ENCODE results near the gene CST7.
"Not testable (repeated sequence)": the region's sequence is repeated elsewhere in the genome, so short reads cannot be mapped to it uniquely, and the experiment has no call there.

Gene CST7, protein sequence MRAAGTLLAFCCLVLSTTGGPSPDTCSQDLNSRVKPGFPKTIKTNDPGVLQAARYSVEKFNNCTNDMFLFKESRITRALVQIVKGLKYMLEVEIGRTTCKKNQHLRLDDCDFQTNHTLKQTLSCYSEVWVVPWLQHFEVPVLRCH

DNA sequence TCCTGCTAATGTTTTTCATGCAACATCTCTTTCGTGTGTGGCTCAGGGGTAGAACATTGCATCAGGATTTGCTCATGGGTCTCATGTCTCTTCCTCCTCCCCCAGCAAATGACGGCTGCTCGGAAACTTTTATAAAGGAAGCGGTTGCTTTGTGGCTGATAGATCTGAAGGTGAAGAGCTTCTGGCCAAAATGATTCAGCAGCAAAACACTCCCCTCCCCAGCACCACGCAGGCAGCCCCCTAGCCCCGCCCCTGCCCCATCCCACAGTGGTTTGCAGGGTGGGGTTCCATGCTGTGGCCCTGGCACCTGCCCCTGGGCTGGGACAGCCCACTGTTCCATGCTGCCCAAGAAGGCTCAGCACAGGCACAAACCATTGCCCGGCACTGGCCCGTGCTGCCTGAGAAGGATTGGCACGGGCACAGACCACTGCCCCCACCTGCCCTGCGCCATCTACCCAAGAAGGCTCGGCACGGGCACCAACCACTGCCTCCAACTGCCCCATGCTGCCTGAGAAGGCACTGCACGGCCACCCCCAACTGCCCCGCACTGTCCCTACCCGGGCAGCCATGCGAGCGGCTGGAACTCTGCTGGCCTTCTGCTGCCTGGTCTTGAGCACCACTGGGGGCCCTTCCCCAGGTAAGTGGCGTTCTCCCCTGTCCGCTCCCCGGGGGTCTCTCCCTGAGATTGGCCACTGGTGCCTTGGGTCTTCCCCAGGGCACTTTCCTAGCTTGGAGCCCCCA, at the start of gene CST7:
TSS of gene CST7 (plus strand) at position 331 of the 741 bp plus-strand sequence. CDS start at position 568, 237 bp downstream.
- DNase-seq, result peak in 2 of 51 donors; percentile 12 to 56

DNA sequence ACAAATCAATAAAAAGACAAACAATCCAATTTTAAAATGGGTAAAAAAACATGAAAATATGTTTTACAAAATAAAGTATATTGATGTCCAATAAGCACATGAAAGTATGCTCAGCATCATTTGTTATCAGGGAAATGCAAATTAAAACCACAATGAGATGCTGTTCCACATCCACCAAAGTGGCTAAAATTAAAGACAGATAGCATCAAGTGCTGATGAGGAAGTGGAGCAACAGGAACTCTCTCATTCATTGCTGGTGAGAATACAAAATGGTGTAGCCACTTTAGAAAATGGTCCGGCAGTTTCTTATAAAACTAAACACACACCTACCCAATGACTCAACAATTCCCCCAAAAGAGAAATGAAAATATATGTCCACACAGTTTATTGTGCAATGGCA, 42.3 kb upstream of the CST7 start:
- no peak for DNase-seq

DNA sequence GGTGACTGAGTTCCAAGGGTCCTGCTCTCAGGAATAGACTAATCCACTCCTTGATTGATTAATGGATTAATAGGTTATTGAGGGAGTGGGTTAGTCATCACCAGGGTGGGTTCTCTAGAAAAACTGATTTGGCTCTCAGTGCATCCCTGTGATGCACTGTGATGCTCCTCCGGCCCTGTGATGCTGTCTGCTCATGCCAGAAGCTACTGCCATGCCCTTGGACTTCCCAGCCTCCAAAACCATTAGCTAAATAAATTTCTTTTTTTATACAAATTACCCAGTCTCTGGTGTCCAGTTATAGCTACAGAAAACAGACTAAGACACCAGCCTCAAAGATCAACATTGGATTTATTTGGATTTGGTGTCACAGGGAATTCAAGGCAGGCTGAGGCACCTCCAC, 40.4 kb upstream of the CST7 start:
- no peak for DNase-seq

DNA sequence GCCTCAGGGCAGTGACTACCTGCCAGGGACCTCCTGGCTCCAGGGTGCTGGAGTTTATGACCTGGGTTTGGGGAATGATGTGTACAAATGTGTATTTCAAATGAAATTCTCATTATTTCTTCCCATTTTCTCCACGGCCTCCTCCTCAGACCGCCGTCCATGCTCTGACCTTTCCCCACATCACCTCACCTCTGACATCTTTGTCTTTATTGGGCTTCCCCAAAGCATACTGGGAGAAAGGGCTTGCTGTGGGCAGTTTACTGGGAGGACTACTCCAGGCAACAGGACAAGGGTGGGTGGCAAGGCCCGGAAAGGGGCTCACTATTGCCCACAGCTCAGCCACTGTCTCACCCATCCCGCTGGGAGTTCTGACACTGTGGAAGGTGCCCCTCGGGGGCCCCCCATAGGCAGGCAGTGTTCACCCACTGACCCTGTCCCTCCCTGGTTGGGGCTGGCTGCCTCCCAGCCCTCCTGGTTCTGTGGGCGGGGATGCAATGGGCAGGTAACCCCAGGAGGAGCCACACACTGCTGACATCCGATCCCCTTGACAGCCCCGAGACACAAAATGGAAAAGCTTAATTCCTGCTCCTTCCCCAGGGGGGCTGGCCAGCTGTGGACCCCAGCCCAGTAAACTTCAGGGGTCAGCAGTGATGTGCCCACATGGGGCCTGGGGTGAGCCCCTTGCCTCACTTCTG, 39.8 kb upstream of the CST7 start:
- no peak for DNase-seq

DNA sequence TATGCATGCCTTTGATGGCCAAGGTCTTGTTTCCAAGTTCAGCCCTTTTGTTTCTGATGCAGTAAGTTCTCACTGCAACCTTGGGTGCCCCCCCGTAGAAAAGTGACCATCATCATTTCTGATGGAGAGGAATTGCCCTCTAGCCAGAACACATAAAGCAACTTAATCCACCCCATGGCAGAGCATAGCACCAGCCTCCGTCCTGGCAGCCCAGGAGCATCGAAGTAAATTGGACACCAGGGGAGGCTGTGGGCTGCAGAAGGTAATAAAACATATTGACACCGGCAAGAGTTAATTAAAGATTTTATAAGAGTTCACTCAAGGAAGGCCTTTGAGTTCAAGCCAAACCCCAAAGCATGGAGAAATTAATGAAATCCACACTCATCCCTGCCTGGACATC, 39.2 kb upstream of the CST7 start:
- DNase-seq, result no peak

DNA sequence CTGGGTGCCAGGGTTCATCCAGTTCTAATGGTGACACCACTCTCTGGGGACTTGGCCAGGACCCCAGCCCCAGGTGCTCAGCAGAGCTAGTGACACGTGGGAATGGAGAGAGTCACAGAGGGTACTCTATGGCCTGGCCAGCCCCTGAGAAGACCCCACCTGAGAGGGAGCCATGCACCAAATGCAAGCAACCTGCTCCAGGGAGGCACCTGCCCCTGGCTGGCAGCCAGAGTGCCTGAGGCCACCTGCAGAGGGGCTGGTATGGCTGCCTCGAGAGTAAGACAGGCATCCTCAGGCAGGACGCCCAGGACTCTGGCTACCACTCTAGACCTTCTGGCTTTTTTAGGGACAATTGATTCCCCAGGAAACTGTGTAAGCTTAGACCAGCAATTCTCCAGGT, 38.6 kb upstream of the CST7 start:
- DNase-seq, result no peak

DNA sequence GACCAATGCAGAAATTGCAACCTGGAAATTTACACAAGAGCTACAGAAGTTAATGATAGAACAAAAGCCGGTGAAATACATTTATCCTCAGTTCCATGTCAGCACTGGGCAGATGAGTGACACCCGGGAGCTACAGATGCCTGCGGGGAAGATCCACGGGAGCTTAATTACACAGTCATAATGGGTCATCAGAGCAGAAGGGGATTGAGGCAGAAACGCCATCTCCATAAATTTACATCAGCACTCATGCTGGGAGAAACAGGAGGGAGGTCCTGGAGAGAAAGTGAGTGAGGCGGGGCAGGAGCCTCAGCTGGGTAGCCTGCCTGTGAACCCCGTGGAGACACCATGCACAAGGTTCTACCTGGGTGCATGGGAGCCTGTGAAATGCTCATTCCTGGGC, 37.6 kb upstream of the CST7 start:
- no peak for DNase-seq

DNA sequence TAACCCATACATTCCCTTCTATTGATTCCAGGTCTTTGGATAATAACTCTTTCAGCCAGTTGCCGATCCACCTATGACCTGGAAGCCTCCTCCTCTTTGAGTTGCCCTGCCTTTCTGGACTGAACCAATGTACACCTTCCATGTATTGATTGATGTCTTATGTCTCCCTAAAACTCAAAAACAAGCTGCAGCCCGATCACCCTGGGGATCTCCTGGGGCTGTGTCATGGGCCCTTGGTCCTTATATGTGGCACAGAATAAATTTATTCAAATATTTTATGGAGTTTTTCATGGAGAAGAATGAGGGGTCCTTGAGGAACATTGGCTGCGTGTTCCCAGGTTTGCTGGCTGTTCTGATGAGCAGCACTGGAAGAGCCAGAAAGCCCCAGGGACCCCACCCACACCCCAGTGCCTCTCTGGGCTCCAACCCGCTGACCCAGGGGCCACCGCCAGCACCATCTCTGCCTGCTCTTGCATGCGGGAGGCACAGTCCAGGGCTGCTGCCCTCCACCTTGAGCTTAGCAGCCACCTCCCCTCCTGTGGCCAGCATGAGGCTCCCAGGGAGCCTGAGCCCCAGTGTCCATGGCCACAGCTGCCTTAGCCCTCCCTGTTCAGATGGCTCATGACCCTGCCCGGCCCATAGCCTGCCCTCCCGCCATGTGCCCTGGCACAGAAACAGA, 36.5 kb upstream of the CST7 start:
- no peak for DNase-seq

DNA sequence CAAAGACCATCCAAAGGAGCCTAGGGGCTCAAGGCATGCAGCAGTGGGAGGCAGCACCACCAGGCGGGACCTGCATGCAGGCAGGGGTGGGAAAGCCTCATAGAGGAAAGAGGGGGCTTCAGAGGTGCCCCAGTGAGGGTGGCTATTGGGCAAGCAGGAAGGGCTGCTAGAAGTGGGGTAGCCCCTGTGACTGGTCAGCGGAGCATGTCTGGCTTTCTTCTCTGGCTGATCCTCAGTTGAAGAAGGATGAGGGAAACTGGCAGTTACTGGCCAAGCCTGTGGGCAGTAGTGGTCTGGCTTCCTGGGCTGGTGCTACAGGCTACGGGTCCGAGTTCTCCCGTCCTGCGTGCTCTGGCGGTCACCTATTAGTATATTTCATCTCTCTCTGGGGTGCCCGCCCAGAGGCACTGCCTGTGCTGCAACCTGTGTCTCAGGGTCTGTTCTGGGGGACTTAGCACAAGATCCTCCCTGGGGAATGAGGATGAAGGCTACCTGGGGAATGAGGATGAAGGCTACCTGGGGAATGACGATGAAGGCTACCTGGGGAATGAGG, 35.9 kb upstream of the CST7 start:
- no peak for DNase-seq

DNA sequence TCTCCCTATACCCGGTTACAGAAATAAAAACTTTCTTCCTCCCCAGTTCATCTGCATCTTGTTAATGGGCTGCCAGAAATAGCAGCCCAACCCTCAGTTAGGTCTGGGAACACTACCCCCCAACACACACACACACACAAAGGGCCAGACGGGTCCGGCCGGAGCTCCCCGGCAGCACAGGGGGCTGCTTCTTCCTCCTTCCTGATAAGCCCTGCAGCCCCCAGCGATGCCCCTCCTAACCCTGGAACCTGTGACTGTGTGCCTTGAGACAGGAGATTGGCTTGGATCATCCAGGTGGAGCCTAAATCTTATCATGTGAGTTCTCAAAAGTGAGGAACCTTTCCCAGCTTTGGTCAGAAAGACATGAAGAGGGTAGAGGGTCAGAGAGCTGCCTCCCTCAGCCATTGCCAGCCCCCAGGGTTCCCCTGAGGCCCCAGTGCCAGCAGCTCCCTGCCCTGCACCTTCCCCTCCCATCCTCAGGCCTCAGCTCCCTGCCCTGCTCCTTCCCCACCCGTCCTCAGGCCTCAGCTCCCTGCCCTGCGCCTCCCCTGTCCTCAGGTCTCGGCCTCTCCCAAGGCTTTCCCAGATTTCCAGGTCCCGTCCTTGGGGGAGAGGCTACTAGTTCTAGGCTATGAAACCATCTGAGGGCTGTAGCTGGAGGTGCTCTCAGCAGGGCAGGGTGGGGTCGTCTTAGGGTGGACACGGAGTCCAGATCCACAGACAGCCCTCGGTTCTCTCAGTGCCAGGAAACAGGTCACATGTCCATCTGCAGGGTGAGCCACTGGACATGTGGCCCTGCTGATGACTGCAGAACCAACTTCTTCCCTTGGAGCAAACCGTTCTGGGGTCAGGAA, 34.5 kb upstream of the CST7 start:
- DNase-seq, result no peak

DNA sequence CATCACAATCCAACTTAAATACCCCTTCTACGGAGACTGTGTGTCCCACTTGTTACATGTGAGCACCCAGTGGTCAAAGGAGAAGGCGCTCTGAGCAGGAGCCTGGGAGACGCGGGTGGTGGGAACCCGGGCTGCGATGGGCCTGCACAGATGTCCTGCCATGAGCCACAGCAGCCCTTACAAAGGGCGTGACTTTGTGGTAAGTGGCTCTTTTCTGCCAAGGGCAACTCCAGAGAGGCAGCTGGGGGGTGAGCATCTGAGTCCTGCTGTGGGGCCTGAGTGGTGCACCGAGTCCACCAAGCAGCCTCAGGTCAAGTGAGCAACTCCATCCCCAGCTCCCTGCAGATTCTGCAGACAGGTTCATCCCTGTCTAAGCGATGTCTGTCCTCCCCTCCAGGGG, 33.6 kb upstream of the CST7 start:
- no peak for DNase-seq

DNA sequence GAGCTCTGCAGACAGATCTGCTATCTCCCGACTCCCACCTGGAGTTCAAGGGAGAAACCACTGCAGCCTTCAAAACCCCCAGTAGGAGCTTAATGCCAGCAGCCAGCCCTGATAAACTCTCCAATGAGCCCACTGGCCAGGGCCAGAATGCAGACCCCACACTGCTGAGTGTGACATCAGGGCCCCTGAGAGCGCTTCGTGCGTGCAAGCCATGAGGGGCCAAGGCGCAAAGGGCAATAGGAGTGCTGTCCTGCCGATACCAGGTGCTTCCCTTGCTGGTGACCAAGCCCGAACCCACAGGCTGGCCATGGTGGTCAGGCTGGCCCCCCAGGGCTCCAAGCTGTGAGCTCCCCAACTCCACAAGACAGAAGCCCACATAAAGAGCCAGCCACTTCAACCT, 33.2 kb upstream of the CST7 start:
- DNase-seq, result no peak

DNA sequence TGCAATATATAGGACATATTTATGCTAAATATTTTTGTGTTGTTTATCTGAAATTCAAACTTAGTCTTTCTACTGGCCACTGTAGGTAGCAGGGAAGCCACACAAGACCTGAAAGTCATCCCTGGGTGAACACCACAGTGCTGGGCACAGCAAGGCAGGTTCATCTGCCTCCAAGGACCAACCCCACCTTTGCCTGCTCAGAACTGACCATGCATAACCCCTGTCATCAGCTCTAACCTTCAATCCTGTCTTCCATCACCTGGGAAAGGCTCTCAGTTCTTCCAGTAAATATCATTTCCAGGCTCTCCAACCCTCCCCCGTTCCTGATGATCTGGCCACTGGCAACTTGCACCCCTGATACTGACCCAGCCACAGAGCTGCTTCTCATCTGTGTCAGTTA, 32.7 kb upstream of the CST7 start:
- no peak for DNase-seq

DNA sequence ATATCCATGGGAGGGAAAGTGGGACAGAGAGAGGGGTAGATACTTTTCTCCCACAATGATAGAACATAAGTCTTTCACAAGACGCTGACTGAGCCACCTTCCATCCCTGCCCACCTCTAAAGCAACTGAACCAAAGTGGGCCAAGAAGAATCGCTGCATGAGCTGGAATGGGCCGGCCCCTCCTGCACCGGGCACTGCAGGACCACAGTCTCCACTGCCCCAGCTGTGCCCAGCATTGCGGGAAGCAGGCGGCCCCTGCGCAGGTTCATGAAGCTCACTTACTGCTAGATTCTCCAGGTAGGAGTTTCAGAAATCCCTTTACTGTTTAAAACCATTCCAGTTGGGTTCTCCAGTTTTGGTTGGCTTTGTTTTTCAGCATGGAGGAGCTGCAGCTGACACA, 32.0 kb upstream of the CST7 start:
- no peak for DNase-seq

DNA sequence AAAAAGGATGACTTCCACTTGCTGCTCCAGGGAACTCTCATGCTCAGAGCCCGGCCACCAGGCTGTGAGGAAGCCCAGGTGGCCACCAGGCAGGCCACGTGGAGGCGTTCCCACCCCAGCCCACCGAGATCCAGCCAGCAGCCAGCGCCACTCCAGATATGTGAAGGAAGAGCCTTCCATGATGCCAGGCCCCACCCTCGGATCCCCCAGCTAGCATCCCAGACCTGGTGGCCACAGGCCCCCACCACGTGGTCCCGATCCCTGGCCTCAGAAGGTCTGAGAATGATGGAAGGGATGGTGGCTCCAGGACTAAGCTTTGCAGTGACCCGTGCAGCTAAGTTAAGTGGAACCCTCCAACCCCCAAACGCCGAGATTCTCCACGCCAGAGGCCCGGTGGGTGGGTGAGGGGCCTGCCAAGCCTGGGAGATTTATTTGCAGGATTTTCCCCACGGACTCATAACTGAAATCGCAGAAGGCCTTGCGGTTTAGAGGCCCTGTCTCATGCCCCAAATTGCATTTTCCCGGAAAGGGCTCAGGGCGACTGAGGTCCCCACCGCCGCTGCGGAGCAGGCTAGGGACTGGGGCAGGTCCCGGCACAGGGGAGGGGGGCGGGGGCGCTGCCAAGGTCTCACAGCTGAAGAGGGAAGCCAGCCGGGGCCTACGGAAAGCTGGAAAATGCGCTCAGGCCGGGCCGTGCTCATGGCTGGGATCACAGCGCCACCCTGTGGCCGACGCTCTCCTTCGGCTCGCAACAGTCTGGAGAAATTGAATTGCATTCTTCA, 31.1 kb upstream of the CST7 start:
- DNase-seq, result peak in 50 of 51 donors; percentile 8 to 79 (median 44)

DNA sequence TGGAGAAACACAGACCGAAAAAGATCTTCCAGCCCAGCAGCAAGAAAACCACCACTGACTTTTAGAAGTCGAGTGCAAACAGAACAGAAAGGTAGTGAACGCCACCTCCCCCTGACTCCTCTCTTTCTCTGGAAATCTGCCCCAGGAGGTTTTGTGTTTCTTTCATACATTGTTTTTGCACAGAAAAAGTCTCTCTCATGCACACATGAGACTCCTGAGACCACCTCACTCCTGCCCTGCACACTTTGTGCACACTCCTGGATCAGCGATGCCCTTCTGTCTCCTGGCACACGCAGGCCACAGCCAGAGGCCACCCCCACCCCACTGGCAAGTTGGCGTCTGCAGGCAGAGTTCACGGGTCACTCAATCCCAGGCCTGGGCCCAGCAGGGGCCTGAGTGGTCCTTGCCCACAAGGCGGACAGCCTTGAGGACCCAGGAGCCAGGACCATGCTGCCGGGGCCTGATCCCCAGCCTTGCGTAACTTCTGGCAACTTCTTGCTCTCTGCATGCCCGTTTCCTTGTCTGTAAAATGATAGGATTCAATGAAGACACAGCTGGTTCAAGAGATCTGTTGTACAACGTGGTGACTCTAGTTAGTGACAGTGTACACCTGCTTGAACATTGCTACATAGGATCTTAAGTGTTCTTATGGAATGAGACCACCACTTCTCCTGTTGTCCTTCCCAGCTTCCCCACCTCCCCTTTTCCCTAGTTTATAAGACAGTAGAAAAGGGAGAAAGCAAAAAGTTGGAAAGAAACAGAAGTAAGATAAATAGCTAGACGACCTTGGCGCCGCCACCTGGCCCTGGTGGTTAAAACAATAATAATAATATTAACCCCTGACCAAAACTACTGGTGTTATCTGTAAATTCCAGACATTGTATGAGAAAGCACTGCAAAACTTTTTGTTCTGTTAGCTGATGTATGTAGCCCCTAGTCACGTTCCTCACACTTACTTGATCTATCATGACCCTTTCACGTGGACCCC, 30.2 kb upstream of the CST7 start:
- peak in 3 of 51 donors; percentile 1 to 10 (median 1) for DNase-seq

DNA sequence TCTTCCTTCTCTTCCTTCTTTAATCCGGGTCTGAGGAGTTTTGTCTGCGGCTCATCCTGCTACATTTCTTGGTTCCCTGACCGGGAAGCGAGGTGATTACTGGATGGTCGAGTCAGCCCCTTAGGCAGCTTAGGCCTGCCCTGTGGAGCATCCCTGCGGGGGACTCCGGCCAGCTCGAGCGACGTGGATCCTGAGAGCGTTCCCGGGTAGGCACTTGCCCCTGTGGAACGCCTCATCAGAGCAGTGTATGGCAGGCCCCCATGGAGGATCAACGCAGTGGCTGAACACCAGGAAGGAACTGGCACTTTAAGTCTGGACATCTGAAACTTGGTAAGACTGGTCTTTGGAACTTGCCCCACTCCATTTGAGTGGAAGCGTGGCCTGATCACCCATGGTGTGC, 29.4 kb upstream of the CST7 start:
- DNase-seq, result not testable (repeated sequence)

DNA sequence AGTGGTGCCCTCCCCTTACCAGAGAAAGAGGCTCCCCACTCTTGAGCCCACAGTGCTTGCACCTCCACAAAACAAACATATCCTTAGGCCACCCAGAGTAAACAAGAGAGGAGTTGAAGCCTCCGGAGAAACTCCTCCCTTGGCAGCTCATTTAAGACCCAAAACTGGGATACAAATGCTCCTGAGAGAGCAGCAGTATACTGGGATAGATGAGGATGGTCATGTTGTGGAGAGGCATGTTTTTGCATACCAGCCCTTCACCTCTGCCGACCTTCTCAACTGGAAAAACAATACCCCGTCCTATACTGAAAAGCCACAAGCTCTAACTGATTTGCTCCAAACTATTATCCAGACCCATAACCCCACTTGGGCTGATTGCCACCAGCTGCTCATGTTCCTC, 28.4 kb upstream of the CST7 start:
- DNase-seq, result not testable (repeated sequence)

DNA sequence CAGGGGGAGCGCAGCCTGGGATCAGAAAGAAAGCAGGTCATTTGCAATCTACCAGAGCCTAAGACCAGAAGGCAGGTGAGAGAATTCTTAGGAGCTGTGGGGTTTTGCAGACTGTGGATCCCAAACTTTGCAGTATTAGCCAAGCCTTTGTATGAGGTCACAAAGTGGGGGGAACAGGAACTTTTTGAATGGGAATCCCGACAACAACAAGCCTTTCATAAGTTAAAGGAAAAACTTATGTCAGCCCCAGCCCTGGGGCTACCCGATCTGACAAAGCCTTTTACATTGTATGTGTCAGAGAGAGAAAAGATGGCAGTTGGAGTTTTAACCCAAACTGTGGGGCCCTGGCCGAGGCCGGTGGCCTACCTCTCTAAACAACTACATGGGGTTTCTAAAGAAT, 19.8 kb upstream of the CST7 start:
- DNase-seq, result not testable (repeated sequence)

Measured in hypothalamus (tissue), 51 donors.